Stimulated activated CD8-positive, alpha-beta memory T cell treated with anti-CD3 and anti-CD28 coated beads, Interleukin-7, amount 100 ng/mL, for 24 hours (primary cell): ENCODE measurements around the gene GPR62.

Experiments used
- DNase-seq: peaks from one replicate; pipeline ENCODE4 v3.0.0-alpha.2; 2020; ENCODE audit warnings: low read depth

Gene GPR62

GRCh38 chr3:51938780-51939425 is 16.3 kb upstream of the GPR62 start:
- DNase-seq = no peak

GRCh38 chr3:51940648-51941462 is 14.3 kb upstream of the GPR62 start:
- DNase-seq = no peak

- no peak for DNase-seq
These were observed 13.8 kb upstream of the GPR62 start for GRCh38 chr3:51941463-51941797.

- peak; percentile 99 for DNase-seq
These were observed 13.2 kb upstream of the GPR62 start, which contains the start of the genes PARP3 and RRP9 for GRCh38 chr3:51941798-51942602. Gene PARP3, plus strand, starts transcription at chr3:51942363. Its CDS starts 993 bp downstream, at chr3:51943356. Gene RRP9, minus strand, starts transcription at chr3:51941904. Its CDS starts 37 bp downstream, at chr3:51941867.

GRCh38 chr3:51942603-51943450 is 12.4 kb upstream of the GPR62 start:
- DNase-seq = no peak

- DNase-seq = no peak
These were observed 11.5 kb upstream of the GPR62 start for GRCh38 chr3:51943451-51944391.

- DNase-seq = no peak
These were observed 10.6 kb upstream of the GPR62 start for GRCh38 chr3:51944451-51945021.

GRCh38 chr3:51945031-51945840 is 9.9 kb upstream of the GPR62 start:
- DNase-seq = no peak

GRCh38 chr3:51945926-51946705 is 9.1 kb upstream of the GPR62 start:
- no peak for DNase-seq

- no peak for DNase-seq
These were observed 8.4 kb upstream of the GPR62 start for GRCh38 chr3:51946796-51947195.

GRCh38 chr3:51947215-51947900 is 7.8 kb upstream of the GPR62 start:
- no peak for DNase-seq

- DNase-seq = no peak
These were observed 7.1 kb upstream of the GPR62 start for GRCh38 chr3:51948016-51948580.

- DNase-seq = no peak
These were observed 6.1 kb upstream of the GPR62 start for GRCh38 chr3:51949121-51949520.

GRCh38 chr3:51950899-51951298 is 4.3 kb upstream of the GPR62 start:
- no peak for DNase-seq

- no peak for DNase-seq
These were observed 1.7 kb upstream of the GPR62 start for GRCh38 chr3:51953445-51953844.

GRCh38 chr3:51954105-51954504 is 1.1 kb upstream of the GPR62 start:
- no peak for DNase-seq

GRCh38 chr3:51954713-51955112 is 468 bp upstream of the GPR62 start:
- DNase-seq = no peak
